GM12892 (cell line): ENCODE measurements around the gene PPP6R1.

ENCODE experiments used
- DNase-seq: peaks from one replicate; pipeline ENCODE4 v3.0.0; 2011; ENCODE audit not compliant: insufficient read length
- FAIRE-seq: peaks from 2 replicates; lab custom pipeline; 2011; peaks lifted over from hg19 to GRCh38; lab: Jason Lieb, UNC
- POLR2A ChIP-seq: IDR thresholded peaks from 2 replicates; pipeline ENCODE4 v1.6.1; 2011; ENCODE audit warnings: low read depth, low read length, control low read depth
- POLR2AphosphoS5 ChIP-seq: IDR thresholded peaks from 2 replicates; pipeline ENCODE4 v1.6.1; 2011; ENCODE audit warnings: low read depth, low read length, control low read depth
- TAF1 ChIP-seq: IDR thresholded peaks from 2 replicates; pipeline ENCODE4 v1.6.1; 2011; ENCODE audit warnings: low read depth, mild to moderate bottlenecking, control low read depth, low read length, borderline replicate concordance

Gene PPP6R1

DNA sequence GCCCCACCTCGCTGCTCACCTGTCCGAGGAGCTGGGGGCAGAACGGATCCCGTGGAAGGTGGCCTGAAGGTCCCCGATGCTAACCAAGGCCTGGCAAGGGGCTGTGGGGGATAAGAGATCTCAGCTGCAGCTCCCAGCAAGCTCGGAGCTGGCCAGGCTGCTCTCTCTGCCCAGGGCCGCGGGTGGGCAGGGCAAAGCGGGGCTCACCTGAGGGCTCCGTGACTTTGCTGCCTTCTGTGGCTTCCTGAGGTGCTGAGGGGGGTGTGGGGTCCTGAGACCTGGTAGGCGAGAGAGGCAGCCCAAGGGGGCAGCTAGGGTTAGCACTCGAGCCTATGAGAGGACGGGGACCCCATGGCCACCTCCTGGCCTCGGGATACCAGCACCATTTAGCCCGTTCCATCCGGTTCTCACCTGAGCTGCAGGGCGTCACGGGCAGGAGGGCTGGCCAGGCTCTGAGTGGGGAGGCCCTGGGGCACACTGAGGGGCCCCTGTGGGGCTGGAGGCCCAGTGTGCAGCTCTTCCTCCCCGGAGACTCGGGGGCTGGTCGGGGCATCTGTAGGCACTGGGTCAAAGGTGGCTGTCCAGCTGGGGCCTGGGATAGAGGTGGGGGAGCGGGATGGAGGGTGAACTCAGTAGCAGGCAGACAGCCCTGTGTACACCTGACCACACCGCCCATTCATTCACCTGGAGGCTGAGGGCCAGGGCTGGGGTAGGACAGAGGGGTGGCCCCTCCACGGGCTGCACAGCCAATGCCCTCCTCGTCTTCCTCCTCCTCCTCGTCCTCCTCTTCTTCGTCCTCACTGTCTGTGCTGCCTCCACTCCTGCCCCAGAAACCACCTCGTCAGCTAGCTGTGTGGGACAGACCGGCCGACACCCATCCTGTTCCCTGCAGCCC lies 27.2 kb downstream of the PPP6R1 start:
- FAIRE-seq (no peak), DNase-seq (no peak)
- no peak for TF ChIP-seq TAF1
- no peak for TF ChIP-seq POLR2AphosphoS5
- no peak for TF ChIP-seq POLR2A

DNA sequence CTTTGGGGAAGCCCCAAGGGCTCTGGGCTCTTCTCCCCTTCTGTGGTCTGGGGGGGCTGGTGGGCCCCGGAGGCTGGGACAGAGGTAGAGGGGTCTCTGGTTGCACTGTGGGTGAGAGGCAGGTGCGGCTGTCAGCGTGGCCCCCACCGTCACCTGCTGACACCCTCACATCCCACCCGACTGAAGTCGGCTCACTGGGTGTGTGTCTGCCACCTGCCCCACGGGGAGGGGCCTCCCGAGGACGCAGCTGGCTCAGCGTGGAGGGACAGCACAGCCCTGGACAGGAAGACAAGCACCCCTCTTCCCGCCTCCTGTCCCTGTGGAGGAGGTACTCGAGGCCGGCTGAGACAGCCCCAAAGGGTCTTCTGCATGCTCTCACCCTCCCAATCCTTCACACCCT lies 28.0 kb downstream of the PPP6R1 start:
- TF ChIP-seq POLR2A (no peak), POLR2AphosphoS5 (no peak), TAF1 (no peak)
- FAIRE-seq (no peak), DNase-seq (no peak)

DNA sequence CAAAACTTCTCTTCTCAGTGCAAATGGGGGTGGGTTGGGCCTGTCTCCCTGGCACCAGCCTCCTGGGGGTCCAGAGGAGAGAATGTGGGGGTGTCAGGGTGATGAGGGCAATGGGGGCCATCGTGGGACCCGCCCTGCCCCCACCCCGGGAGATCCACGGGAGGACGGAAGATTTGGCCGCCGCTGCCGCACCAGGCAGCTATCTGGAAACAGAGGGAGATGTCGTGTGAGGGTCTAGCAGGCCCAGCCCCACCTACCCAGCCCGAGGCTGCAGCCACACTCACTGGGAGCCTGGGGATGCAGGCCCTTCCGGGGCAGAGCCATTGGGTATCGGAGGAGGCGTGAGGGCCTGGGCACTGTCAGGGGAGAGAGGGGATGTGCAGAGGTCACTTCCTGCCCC lies 28.5 kb downstream of the PPP6R1 start:
- TF ChIP-seq TAF1 (no peak), POLR2A (no peak), POLR2AphosphoS5 (no peak)
- FAIRE-seq: no peak

DNA sequence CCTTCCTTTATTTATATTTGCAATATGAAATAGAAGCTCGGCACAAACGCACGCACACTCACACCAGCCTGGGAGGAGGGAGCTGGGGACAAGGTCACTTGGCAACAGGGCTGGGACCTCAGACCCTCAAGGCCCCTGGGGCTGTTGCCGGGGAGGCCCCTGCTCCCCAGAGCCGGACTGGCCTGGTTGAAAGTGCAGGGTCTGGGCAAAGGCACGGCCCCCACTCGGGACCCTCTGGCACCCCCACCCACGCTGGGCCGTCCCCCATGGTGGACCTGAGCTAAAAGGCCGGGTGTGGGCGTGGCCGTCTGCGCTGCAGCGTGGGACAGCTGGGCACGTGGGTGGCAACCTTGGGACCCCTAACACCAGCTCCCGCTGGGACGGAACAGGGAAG lies 29.0 kb downstream of the PPP6R1 start:
- TF ChIP-seq POLR2A (no peak), TAF1 (no peak), POLR2AphosphoS5 (no peak)
- DNase-seq (no peak), FAIRE-seq (no peak)

More for the DNA sequence above, 28.5 kb downstream of the PPP6R1 start:
- DNase-seq: no peak

DNA sequence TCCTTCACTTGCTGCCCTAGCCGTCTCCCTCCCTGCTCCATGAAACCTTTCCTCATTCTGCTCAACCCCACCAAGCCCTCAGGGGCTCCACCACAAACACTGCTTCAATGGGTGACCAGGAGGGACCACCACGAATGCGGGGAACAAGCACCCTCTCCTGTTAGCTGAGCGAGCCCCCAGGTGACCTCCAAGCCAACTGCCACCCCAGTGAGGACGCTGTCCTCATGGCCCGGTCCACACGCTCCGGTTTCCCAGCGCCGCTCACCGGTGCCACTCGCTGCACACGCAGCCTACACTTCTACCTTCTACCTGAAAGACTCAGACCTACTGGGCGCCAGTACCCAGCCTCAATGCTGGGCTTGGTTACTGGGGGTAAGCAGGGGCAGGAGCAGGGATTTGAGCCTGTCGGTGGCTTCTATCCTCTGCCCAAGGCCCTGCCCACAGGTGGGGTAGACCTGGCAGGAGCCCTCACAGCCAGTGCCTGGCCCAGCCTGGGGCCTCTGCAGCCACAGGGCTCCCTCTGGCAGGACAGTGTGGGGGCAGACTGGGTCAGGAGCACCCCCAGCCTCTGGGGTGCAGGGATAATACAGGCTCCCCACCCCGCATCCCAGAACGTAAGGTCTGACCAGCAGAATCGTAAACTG lies 29.6 kb downstream of the PPP6R1 start:
- DNase-seq (no peak), FAIRE-seq (no peak)
- 0 out of 2 replicates have a peak, but pooled peaks have one; percentile 26 for TF ChIP-seq POLR2AphosphoS5
- TF ChIP-seq TAF1: no peak

DNA sequence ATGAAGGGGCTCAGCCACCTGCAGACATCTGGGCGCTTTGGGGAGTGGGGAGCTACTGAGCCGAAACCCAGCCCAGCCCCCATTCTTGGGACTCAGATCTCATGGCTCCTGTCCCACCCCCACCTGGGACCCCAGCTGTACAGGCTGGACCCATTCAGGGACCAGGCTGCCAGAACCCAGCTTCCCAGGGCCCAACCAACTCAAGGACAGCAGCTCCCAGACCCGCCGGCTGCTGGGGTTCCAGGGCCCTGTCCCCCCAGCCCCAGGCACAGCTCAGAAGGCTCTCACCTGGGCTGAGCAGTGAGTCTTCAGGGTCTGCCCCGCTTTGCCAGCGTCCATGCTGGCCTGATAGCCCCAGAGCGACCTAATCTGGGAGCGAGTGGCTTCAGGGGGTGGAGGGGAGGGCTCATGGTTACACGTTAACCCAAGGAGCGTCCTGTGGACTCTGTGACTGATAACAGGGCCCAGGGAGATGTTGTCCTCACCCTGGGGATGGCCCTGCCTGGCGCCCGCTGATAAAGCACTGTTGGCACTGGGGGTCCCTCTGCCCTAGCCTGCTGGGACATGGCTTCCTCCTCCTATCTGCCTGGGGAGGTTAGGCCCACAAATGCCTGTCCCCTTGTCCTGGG lies 30.3 kb downstream of the PPP6R1 start, which contains the start of gene TMEM86B:
TSS of gene TMEM86B (minus strand) at position 361 of the 629 bp plus-strand sequence. CDS start at position 339, 22 bp downstream.
- DNase-seq: no peak
- TF ChIP-seq POLR2A (no peak; the same call in 1 of the 2 replicates), TAF1 (no peak), POLR2AphosphoS5 (no peak; the same call in 1 of the 2 replicates)
- no peak for FAIRE-seq

DNA sequence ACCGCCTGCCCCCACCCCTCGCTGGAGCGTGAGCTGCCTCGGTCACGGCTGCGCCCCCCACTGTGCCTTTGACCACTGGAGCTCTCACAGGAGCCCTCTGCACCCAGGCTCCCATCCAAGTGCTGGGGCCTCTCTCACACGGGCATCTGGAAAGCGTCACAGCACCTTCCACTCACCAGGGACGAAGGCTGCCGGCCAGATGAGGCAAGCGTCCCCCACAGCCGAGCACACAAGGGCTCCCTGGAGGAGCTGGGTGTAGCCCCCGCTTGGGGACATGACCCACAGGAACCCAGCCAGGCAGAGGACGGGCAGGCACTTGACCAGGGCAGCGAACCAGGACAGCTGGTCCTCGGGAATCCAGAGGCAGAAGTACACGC lies 30.8 kb downstream of the PPP6R1 start:
- DNase-seq (no peak), FAIRE-seq (no peak)
- TF ChIP-seq TAF1: no peak
- no peak; the same call in 1 of the 2 replicates for TF ChIP-seq POLR2AphosphoS5
- TF ChIP-seq POLR2A: no peak

DNA sequence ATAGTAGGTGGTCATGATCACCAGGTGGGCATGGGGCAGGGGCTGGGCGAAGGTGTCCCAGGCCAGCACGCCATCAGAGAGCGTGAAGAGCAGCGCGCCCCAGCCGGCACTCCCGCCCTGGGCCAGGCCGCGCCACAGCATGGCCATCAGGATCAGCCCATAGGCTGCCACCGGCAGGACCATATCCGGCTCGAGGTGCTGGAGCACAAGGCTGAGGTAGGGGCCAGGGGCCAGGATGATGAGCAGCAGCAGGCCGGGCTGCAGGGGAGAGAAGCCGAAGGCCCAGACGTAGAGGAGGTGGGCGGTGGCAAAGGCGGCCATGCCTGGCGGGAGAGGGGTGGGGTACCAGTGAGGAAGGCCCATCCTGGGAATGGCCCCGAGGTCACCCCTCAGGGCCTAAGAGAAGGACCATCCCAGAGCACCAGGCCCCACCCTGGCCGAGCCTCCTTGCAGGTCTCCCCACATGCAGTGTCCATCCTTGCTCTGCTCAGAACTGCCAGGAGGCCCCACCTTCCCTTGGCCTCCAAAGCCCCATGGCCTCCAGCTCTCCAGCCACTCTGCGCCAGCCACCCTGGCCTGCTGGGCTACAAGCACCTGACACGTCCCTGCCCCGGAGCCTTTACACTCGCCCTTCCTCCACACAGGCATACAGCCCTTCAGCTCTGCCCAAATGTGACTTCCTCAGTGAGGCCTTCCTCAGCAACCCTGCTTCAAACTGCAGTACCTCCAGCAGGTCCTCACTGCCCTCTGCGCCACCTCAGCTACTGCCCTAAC lies 31.4 kb downstream of the PPP6R1 start:
- FAIRE-seq (no peak), DNase-seq (no peak)
- TF ChIP-seq POLR2A (no peak), TAF1 (no peak), POLR2AphosphoS5 (no peak; the same call in 1 of the 2 replicates)

DNA sequence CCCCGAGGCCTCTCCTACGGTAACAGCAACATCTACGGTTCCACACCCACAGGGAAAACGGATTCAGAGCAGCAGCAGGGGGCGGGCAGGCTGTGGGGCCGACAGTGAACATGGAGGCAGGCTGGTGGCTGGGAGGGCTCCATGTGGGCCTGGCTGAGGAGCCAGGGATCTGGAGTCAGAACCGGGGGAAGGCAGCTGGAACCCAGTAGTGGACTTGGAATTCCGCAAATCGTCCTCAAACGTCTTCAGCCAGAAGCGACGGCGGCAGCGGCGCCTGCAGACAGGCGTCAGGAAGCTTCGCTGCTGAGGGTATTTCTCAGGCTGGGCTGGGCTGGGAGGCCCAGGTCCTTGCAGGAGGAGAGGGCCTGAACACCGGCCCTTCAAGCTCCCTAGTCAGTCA lies 32.0 kb downstream of the PPP6R1 start:
- DNase-seq: no peak
- no peak for FAIRE-seq
- TF ChIP-seq TAF1: no peak
- TF ChIP-seq POLR2AphosphoS5: no peak
- TF ChIP-seq POLR2A: no peak

DNA sequence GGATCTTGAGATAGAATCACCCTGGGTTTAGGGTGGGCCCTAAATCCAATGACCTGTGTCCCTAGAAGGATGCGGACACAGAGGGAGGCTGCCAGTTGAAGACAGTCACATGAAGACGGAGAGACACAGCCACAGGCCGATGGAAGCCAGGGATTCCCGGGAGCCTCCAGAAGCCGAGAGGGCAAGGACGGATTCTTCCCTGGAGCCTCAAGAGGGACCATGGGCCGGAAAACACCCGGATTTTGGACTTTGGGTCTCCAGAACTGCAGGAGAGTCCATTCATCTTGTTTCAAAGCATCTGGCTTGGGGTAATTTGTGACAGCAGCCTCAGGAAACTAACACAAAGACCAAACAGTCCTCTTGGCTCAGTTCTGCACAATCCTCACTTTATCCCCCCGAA lies 32.5 kb downstream of the PPP6R1 start:
- no peak for FAIRE-seq
- no peak for DNase-seq
- TF ChIP-seq TAF1 (no peak), POLR2AphosphoS5 (no peak), POLR2A (no peak)
